ACC112 (cell line): ENCODE results near the gene CHN1.

Experiments used
- H2AFZ ChIP-seq: fragments of 200-600 bp; sonication (generic); one replicate; pipeline ENCODE4 v1.6.0; 2017; ENCODE audit warnings: antibody characterized with exemption, low read length; ENCODE audit not compliant: unreplicated experiment
- H3K27ac ChIP-seq: fragments of 200-600 bp; sonication (generic); 2 replicates; pipeline ENCODE4 v1.5.1; 2014; ENCODE audit warnings: low read depth, mild to moderate bottlenecking, antibody characterized with exemption, low read length, moderate library complexity
- H3K27me3 ChIP-seq: fragments of 200-600 bp; sonication (generic); 2 replicates; pipeline ENCODE4 v1.6.1; 2014; ENCODE audit warnings: mild to moderate bottlenecking, antibody characterized with exemption, low read length, moderate library complexity, mixed read lengths; ENCODE audit not compliant: insufficient read depth
- H3K36me3 ChIP-seq: fragments of 200-600 bp; sonication (generic); 2 replicates; pipeline ENCODE4 v1.6.1; 2016; ENCODE audit warnings: mild to moderate bottlenecking, antibody characterized with exemption, low read length, moderate library complexity, mixed read lengths; ENCODE audit not compliant: insufficient read depth
- H3K4me1 ChIP-seq: fragments of 200-600 bp; sonication (generic); one replicate; pipeline ENCODE4 v1.6.1; 2016; ENCODE audit warnings: low read length, mixed read lengths; ENCODE audit not compliant: insufficient read depth, unreplicated experiment, control insufficient read depth
- H3K4me3 ChIP-seq: fragments of 200-600 bp; sonication (generic); 2 replicates; pipeline ENCODE4 v1.5.1; 2014; ENCODE audit warnings: mild to moderate bottlenecking, low read depth, low read length
- H3K79me2 ChIP-seq: fragments of 200-600 bp; sonication (generic); one replicate; pipeline ENCODE4 v1.6.0; 2016; ENCODE audit warnings: low read length; ENCODE audit not compliant: control insufficient read depth, unreplicated experiment, insufficient read depth

The CHN1 gene

DNA sequence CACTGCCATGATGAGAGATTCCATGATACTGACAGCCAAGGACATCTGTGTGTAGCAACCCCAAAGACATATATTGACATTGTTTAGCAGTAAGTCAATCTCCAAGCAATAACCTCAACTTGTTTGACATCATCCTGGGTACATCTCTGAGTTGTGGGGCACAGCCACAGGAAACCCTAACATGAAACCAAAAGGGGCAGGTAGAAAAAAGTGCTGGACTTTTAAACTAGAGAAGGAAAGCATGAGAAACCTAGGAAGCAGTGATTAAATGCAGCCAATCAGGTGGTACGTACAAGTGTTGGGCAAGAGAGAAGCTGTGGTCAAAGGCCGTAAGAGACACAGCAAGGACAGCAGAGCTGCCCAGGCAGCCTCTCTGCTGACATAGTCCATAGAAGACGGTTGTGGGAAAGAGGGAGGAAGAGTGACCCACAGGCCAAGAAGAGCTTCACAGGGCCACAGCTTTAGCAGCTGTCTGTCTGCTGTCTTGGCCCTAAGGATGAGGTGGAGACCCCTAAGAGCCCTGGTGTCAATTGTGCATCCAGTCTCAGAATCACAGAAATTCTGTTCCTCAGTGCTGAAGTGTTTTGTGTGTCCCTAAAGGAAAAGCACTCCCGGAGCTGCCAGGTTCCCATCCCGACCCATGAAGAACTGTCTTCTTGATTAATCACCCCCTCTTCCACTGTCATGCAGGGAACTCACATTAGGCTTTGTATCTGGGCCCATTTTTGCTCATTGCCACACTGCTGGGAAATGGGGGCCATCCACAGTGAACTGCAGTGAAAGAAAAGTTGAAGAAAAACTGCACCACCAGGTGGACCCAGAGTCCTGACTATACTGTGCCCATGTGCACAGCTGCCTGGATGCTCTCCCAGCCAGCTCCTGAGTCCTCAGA lies 25.4 kb upstream of the CHN1 start:
- no peaks in the 10 kb centered on the region for H3K79me2 ChIP-seq
- no peak overlapping the region for H3K4me3 ChIP-seq
- no peaks in the 10 kb centered on the region for H3K36me3 ChIP-seq
- H3K27ac ChIP-seq, result no peak overlapping the region
- no peaks in the 10 kb centered on the region for H3K4me1 ChIP-seq
- H2AFZ ChIP-seq, result no peak overlapping the region
- H3K27me3 ChIP-seq, result no peaks in the 10 kb centered on the region

- no peaks in the 10 kb centered on the region for H3K36me3 ChIP-seq
- H2AFZ ChIP-seq, result no peak overlapping the region
- H3K27ac ChIP-seq, result no peak overlapping the region
- H3K4me3 ChIP-seq, result no peak overlapping the region
- H3K27me3 ChIP-seq, result no peaks in the 10 kb centered on the region
- no peaks in the 10 kb centered on the region for H3K79me2 ChIP-seq
- no peaks in the 10 kb centered on the region for H3K4me1 ChIP-seq
These were observed 22.6 kb upstream of the CHN1 start for GRCh38 chr2:175027755-175028154.

DNA sequence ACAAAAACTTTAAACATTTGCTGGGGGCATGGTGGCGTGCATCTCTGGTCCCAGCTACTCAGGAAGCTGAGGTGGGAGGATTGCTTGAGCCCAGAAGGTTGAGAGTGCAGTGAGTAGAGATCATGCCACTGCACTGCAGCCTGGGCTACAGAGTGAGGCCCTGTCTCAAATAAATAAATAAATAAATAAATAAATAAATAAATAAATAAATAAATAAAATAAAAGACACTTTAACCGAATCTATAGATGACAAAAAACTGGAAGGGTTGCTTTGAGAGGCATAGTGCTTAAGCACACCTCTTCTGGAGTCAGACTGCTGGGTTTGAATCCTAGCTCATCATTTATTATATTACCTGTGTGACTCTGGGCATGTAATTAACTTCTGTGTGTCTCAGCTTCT lies 21.2 kb upstream of the CHN1 start:
- H2AFZ ChIP-seq, result no peak overlapping the region
- no peak overlapping the region for H3K27ac ChIP-seq
- H3K27me3 ChIP-seq, result no peaks in the 10 kb centered on the region
- no peaks in the 10 kb centered on the region for H3K4me1 ChIP-seq
- H3K36me3 ChIP-seq, result no peaks in the 10 kb centered on the region
- H3K4me3 ChIP-seq, result no peak overlapping the region
- no peaks in the 10 kb centered on the region for H3K79me2 ChIP-seq

DNA sequence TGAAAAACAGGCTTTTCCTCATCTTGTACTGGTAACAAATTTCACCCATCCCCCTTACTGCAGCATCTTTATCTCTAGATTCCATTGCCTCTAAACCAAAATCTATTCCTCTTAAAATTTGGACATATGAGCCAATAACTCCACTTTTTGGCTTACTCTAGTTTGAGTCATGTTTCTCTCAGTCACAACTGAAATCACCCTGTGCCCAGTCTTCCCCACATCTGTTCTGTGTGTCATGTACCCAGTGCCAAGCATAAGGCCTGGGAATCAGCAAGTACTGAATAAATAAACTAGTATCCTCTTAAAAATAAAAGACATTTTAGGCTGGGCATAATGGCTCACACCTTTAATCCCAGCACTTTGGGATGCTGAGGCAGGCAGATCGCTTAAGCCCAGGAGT lies 20.8 kb upstream of the CHN1 start:
- Histone ChIP-seq H2AFZ (no peak overlapping the region), H3K79me2 (no peaks in the 10 kb centered on the region), H3K4me3 (no peak overlapping the region), H3K27ac (no peak overlapping the region), H3K36me3 (no peaks in the 10 kb centered on the region), H3K4me1 (no peaks in the 10 kb centered on the region), H3K27me3 (no peaks in the 10 kb centered on the region)

GRCh38 chr2:175025233-175025632 lies 20.1 kb upstream of the CHN1 start:
- Histone ChIP-seq H3K36me3 (no peaks in the 10 kb centered on the region), H3K27me3 (no peaks in the 10 kb centered on the region)

GRCh38 chr2:175022923-175023322 lies 17.7 kb upstream of the CHN1 start:
- Histone ChIP-seq H3K27ac (no peak overlapping the region), H3K79me2 (no peaks in the 10 kb centered on the region), H3K4me3 (no peak overlapping the region), H3K4me1 (no peaks in the 10 kb centered on the region), H2AFZ (no peak overlapping the region), H3K36me3 (no peaks in the 10 kb centered on the region), H3K27me3 (no peaks in the 10 kb centered on the region)

More at GRCh38 chr2:175025233-175025632, 20.1 kb upstream of the CHN1 start:
- H2AFZ ChIP-seq, result no peak overlapping the region
- no peaks in the 10 kb centered on the region for H3K4me1 ChIP-seq
- H3K27ac ChIP-seq, result no peak overlapping the region
- H3K79me2 ChIP-seq, result no peaks in the 10 kb centered on the region
- H3K4me3 ChIP-seq, result no peak overlapping the region

- H3K79me2 ChIP-seq, result no peaks in the 10 kb centered on the region
These were observed 14.6 kb upstream of the CHN1 start for GRCh38 chr2:175019566-175020327.

GRCh38 chr2:175017618-175018414 lies 12.6 kb upstream of the CHN1 start:
- Histone ChIP-seq H2AFZ (no peak overlapping the region), H3K27me3 (no peaks in the 10 kb centered on the region), H3K4me3 (no peak overlapping the region), H3K79me2 (no peaks in the 10 kb centered on the region), H3K36me3 (no peaks in the 10 kb centered on the region), H3K27ac (no peak overlapping the region), H3K4me1 (no peaks in the 10 kb centered on the region)

More at GRCh38 chr2:175019566-175020327, 14.6 kb upstream of the CHN1 start:
- Histone ChIP-seq H3K27ac (no peak overlapping the region), H2AFZ (no peak overlapping the region), H3K4me3 (no peak overlapping the region), H3K36me3 (no peaks in the 10 kb centered on the region), H3K4me1 (no peaks in the 10 kb centered on the region), H3K27me3 (no peaks in the 10 kb centered on the region)

DNA sequence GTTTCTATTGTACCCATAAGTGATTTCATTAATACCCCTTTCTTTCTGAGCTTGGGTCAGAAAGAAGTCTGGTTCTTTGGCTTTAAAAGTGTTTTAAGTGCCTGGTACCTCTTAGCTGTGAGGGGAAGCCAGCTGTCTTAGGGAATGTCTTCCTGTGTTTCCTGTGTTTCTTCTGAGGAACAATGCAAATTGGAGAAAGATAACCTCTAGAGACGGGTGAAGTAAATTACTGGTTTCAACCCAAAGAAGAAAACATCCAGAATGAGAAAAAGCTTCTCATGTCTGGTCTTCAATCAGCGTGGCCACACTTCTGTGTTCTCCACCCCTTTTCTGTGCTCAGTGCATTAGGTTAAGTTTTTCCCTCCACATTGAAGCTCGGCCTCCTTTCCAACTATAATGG lies 10.2 kb upstream of the CHN1 start:
- Histone ChIP-seq H3K4me1 (no peaks in the 10 kb centered on the region), H3K27me3 (no peaks in the 10 kb centered on the region), H3K27ac (no peak overlapping the region), H2AFZ (no peak overlapping the region), H3K79me2 (no peaks in the 10 kb centered on the region), H3K36me3 (no peaks in the 10 kb centered on the region), H3K4me3 (no peak overlapping the region)

DNA sequence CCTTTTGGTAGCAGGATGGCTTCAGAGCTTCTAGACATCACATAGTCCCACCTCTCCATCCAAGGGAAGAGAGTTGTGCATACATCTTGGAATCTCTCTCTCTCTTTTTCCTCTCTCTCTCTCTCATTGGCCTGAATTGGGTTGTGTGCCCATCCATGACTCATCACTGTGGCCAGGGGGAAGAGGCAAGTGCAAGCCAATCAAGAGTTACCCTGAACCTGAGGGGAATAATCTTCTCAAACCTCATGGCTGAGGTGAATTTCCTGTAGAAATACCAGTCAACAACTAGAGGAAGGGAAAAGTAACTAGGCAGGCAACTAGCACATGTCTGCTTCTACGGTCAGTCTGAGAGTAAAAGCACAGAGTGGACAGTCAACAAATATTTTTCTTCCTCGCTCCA lies 7.3 kb upstream of the CHN1 start:
- H3K27me3 ChIP-seq, result peaks cover 13% of the 10 kb centered on the region
- no peaks in the 10 kb centered on the region for H3K79me2 ChIP-seq
- H2AFZ ChIP-seq, result no peak overlapping the region
- no peak overlapping the region for H3K4me3 ChIP-seq
- H3K27ac ChIP-seq, result no peak overlapping the region
- no peaks in the 10 kb centered on the region for H3K36me3 ChIP-seq
- H3K4me1 ChIP-seq, result no peaks in the 10 kb centered on the region
